ENCODE data around the gene LAPTM5. TPM values are rescaled to one million over a fixed set of nuclear protein-coding genes. Genes with fewer than 3 reads are reported as not detected.
A peak's percentile ranks its signal among the peaks of the same experiment; 100 is the strongest.

The LAPTM5 gene
- total RNA-seq, 1 donor from 2014 or later = 0.77 TPM

DNA sequence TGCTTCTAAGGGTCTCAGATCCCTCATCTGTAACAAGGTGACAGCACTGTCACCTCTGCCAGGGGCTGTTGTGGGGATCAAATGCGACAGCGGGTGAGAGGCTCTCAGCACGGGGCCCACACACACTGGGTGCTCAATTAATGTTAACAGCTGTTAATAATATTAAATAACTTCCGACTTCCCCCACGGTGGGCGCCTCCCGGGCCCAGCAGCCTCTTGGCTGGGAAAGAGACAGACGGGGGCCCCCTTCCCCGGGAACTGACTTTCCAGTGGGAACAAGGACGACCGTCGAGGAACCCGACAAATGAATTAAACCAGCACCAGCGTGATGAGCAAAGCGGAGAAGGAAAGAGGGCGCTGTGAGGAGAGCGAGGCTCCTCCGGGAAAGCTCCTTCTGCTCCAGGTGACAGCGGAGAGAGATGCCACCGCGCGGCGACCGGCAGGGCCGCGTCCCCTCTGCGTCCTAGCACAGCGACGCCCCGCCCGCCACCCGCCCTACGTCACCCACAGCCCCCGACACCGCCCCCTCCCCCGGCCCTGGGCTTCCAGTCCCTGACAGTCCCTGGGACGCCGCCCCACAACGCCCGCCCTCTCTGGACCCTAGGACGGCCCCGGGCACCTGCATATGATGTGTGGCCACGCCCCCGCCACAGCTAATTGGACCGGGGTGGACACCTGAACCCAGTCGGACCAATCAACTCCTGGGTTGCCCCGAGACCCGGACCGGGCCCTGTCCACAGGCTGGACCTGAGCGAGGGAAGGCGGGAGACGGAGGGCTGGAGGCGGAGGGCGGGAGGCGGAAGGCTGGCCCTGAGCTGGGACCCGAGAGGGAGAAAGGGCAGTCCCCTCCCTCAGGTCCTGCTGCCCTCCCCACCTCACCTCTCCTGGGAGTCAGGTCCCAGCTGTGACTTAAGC is 72.4 kb downstream of the LAPTM5 start:
- no peak overlapping the region for H3K27ac Mint-ChIP-seq (ENCODE audit: unreplicated experiment)
- peaks cover 50% of the 10 kb centered on the region for H3K27me3 ChIP-seq (ENCODE audit: insufficient read depth, low read length)
- peaks cover 5% of the 10 kb centered on the region for H3K4me1 Mint-ChIP-seq (ENCODE audit: low read depth, unreplicated experiment)
- peaks cover 3% of the 10 kb centered on the region for H3K4me1 ChIP-seq (ENCODE audit: insufficient read depth, low read length)
- no peak overlapping the region for H3K4me2 ChIP-seq (ENCODE audit: low read length)
- no peaks in the 10 kb centered on the region for H3K79me2 ChIP-seq (ENCODE audit: insufficient read depth, low read length)
- FAIRE-seq (no peak), DNase-seq (ENCODE audit: low read depth) (no peak)
- no peak overlapping the region for H3K9ac ChIP-seq (ENCODE audit: low read length)
- peaks cover 2% of the 10 kb centered on the region for H3K9me3 Mint-ChIP-seq (ENCODE audit: unreplicated experiment)
- no peaks in the 10 kb centered on the region for H3K36me3 ChIP-seq (ENCODE audit: insufficient read depth, low read length)
- H3K9me3 ChIP-seq (ENCODE audit: insufficient read depth, low read depth, low read length) = peaks cover under 1% of the 10 kb centered on the region
- H4K20me1 ChIP-seq (ENCODE audit: insufficient read depth, low read length) = no peaks in the 10 kb centered on the region
- no peaks in the 10 kb centered on the region for H3K36me3 Mint-ChIP-seq (ENCODE audit: low read depth, unreplicated experiment)
- H2AFZ ChIP-seq (ENCODE audit: low read depth, low read length) = no peak overlapping the region
- H3K4me3 Mint-ChIP-seq (ENCODE audit: unreplicated experiment) = peak overlapping the region; percentile 45
- H3K4me3 ChIP-seq (ENCODE audit: insufficient read depth, low read depth, low read length) = no peak overlapping the region
- no peak overlapping the region for H3K27ac ChIP-seq (ENCODE audit: low read depth, low read length)
- peak; percentile 87 for TF ChIP-seq EZH2 (IDR thresholded peaks at IDR 0.05; ENCODE audit: insufficient read depth, low read length)
- TF ChIP-seq, protein P1, sequence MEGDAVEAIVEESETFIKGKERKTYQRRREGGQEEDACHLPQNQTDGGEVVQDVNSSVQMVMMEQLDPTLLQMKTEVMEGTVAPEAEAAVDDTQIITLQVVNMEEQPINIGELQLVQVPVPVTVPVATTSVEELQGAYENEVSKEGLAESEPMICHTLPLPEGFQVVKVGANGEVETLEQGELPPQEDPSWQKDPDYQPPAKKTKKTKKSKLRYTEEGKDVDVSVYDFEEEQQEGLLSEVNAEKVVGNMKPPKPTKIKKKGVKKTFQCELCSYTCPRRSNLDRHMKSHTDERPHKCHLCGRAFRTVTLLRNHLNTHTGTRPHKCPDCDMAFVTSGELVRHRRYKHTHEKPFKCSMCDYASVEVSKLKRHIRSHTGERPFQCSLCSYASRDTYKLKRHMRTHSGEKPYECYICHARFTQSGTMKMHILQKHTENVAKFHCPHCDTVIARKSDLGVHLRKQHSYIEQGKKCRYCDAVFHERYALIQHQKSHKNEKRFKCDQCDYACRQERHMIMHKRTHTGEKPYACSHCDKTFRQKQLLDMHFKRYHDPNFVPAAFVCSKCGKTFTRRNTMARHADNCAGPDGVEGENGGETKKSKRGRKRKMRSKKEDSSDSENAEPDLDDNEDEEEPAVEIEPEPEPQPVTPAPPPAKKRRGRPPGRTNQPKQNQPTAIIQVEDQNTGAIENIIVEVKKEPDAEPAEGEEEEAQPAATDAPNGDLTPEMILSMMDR (IDR thresholded peaks at IDR 0.05; ENCODE audit: insufficient read depth, low read depth, low read length) = no peak
- H3K27me3 Mint-ChIP-seq (ENCODE audit: low read depth, unreplicated experiment) = peaks cover 65% of the 10 kb centered on the region

DNA sequence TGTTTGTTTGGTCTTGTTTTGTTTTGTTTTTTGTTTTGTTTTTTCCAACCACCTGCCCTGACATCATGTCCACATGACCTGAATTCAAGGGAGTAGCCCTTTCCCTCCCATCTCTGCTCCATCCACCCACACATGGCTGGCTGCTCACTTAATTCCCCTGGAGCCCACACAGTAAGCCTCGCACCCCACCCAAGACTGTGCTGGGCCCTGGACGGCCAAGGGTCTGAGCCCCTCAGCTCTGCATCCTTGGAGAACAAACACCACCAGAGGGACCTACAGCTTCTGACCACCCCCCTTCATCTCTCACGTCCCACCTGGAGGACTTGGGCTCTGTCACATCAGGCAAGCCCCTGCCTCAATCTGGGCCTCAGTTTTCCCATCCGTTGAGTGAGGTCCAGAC is 73.3 kb downstream of the LAPTM5 start:
- Histone ChIP-seq H3K36me3 (ENCODE audit: insufficient read depth, low read length) (no peaks in the 10 kb centered on the region), H3K4me1 (ENCODE audit: insufficient read depth, low read length) (no peaks in the 10 kb centered on the region), H3K4me3 (ENCODE audit: insufficient read depth, low read depth, low read length) (no peak overlapping the region), H3K9me3 (ENCODE audit: insufficient read depth, low read depth, low read length) (peaks cover 3% of the 10 kb centered on the region), H3K9ac (ENCODE audit: low read length) (no peak overlapping the region), H3K79me2 (ENCODE audit: insufficient read depth, low read length) (no peaks in the 10 kb centered on the region), H2AFZ (ENCODE audit: low read depth, low read length) (no peak overlapping the region), H4K20me1 (ENCODE audit: insufficient read depth, low read length) (no peaks in the 10 kb centered on the region), H3K27me3 (ENCODE audit: insufficient read depth, low read length) (peaks cover 50% of the 10 kb centered on the region), H3K4me2 (ENCODE audit: low read length) (no peak overlapping the region), H3K27ac (ENCODE audit: low read depth, low read length) (no peak overlapping the region)
- no peak overlapping the region for H3K4me3 Mint-ChIP-seq (ENCODE audit: unreplicated experiment)
- H3K9me3 Mint-ChIP-seq (ENCODE audit: unreplicated experiment) = peaks cover 2% of the 10 kb centered on the region
- TF ChIP-seq, protein P1 (IDR thresholded peaks at IDR 0.05; ENCODE audit: insufficient read depth, low read depth, low read length) = no peak
- no peak for TF ChIP-seq EZH2 (IDR thresholded peaks at IDR 0.05; ENCODE audit: insufficient read depth, low read length)
- no peak overlapping the region for H3K27ac Mint-ChIP-seq (ENCODE audit: unreplicated experiment)
- no peaks in the 10 kb centered on the region for H3K4me1 Mint-ChIP-seq (ENCODE audit: low read depth, unreplicated experiment)
- no peaks in the 10 kb centered on the region for H3K36me3 Mint-ChIP-seq (ENCODE audit: low read depth, unreplicated experiment)
- H3K27me3 Mint-ChIP-seq (ENCODE audit: low read depth, unreplicated experiment) = peaks cover 62% of the 10 kb centered on the region
- FAIRE-seq = no peak
- DNase-seq (ENCODE audit: low read depth) = no peak

DNA sequence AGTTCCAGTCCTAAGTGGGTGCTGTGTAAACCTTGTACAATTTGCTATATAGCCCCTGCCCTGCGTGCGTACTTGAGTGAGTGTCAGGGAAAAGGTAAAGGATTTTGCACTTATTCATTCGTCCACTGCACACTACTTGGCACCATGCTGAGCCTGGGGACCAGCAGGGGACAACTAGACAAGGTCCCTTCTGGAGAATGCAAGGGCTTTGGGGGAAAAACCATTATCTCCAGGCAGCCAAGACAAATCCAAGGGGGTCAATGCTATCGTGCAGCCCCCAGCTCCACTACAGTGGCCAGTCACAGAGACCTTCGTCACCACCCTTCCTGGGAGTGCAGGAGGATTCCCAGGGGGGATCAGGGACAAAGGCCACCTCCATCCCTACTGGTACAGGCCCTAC is 73.9 kb downstream of the LAPTM5 start:
- Mint-ChIP-seq H3K4me3 (ENCODE audit: unreplicated experiment) (no peak overlapping the region), H3K9me3 (ENCODE audit: unreplicated experiment) (peaks cover 5% of the 10 kb centered on the region), H3K4me1 (ENCODE audit: low read depth, unreplicated experiment) (no peaks in the 10 kb centered on the region), H3K27ac (ENCODE audit: unreplicated experiment) (no peak overlapping the region), H3K27me3 (ENCODE audit: low read depth, unreplicated experiment) (peaks cover 62% of the 10 kb centered on the region), H3K36me3 (ENCODE audit: low read depth, unreplicated experiment) (no peaks in the 10 kb centered on the region)
- Histone ChIP-seq H3K9ac (ENCODE audit: low read length) (no peak overlapping the region), H3K4me3 (ENCODE audit: insufficient read depth, low read depth, low read length) (no peak overlapping the region), H3K27ac (ENCODE audit: low read depth, low read length) (no peak overlapping the region), H3K79me2 (ENCODE audit: insufficient read depth, low read length) (no peaks in the 10 kb centered on the region), H3K27me3 (ENCODE audit: insufficient read depth, low read length) (peaks cover 50% of the 10 kb centered on the region), H3K4me1 (ENCODE audit: insufficient read depth, low read length) (no peaks in the 10 kb centered on the region), H2AFZ (ENCODE audit: low read depth, low read length) (no peak overlapping the region), H4K20me1 (ENCODE audit: insufficient read depth, low read length) (no peaks in the 10 kb centered on the region), H3K36me3 (ENCODE audit: insufficient read depth, low read length) (no peaks in the 10 kb centered on the region), H3K4me2 (ENCODE audit: low read length) (no peak overlapping the region), H3K9me3 (ENCODE audit: insufficient read depth, low read depth, low read length) (peaks cover 3% of the 10 kb centered on the region)
- DNase-seq (ENCODE audit: low read depth) = no peak
- no peak for FAIRE-seq
- TF ChIP-seq, protein P1 (IDR thresholded peaks at IDR 0.05; ENCODE audit: insufficient read depth, low read depth, low read length) = no peak
- TF ChIP-seq EZH2 (IDR thresholded peaks at IDR 0.05; ENCODE audit: insufficient read depth, low read length) = no peak
